B cell (primary cell): ENCODE results near the gene FAM24B.

Experiments
- EZH2 ChIP-seq: IDR thresholded peaks from 2 replicates; pipeline ENCODE4 v1.6.1; 2012; ENCODE audit warnings: borderline replicate concordance, low read depth, mild to moderate bottlenecking, moderate library complexity, low read length; ENCODE audit not compliant: insufficient read depth, poor library complexity, severe bottlenecking
- TF ChIP-seq, protein P1 (sequence below): fragments of 200-600 bp; IDR thresholded peaks from one replicate; pipeline ENCODE4 v1.8.0; 2022; ENCODE audit warnings: antibody characterized with exemption, mild to moderate bottlenecking

DNA sequence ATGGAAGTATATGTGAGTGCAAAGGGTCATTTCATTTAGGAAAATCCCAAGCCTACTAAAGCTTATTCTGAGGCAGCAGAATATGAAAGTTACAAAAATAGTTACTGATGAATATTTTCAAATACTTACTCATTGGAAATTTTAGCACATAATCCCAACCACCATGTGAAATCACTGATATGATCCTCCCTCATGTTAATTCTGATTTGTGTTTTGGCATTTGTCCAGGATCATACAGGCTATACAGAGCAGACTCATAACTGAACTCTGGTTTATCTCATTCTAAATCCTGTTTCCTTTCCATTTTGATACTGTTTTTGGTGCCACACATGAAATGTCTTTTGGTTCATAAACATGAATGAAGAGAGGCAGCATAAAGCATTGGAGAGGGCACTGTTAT lies 3.4 kb upstream of the FAM24B start:
- TF ChIP-seq, protein P1, sequence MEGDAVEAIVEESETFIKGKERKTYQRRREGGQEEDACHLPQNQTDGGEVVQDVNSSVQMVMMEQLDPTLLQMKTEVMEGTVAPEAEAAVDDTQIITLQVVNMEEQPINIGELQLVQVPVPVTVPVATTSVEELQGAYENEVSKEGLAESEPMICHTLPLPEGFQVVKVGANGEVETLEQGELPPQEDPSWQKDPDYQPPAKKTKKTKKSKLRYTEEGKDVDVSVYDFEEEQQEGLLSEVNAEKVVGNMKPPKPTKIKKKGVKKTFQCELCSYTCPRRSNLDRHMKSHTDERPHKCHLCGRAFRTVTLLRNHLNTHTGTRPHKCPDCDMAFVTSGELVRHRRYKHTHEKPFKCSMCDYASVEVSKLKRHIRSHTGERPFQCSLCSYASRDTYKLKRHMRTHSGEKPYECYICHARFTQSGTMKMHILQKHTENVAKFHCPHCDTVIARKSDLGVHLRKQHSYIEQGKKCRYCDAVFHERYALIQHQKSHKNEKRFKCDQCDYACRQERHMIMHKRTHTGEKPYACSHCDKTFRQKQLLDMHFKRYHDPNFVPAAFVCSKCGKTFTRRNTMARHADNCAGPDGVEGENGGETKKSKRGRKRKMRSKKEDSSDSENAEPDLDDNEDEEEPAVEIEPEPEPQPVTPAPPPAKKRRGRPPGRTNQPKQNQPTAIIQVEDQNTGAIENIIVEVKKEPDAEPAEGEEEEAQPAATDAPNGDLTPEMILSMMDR: no peak
- no peak for TF ChIP-seq EZH2
